ENCODE results near the gene TMEM203. TPM values are rescaled to one million over a fixed set of nuclear protein-coding genes. Genes with fewer than 3 reads are reported as not detected.

TMEM203 gene
- total RNA-seq, 1 donor from 2014 or later, result 44.9 TPM

- ATAC-seq (ENCODE audit: poor library complexity) (no peak), DNase-seq (no peak)
- intact Hi-C loops (cut with DNase I), result loop anchor here (5.0 kb wide), 1 partner anchor 38 kb away; the partner anchor contains the start of genes CYSRT1 and RNF224
Measured at GRCh38 chr9:137189297-137190295, 15.9 kb downstream of the TMEM203 start.

DNA sequence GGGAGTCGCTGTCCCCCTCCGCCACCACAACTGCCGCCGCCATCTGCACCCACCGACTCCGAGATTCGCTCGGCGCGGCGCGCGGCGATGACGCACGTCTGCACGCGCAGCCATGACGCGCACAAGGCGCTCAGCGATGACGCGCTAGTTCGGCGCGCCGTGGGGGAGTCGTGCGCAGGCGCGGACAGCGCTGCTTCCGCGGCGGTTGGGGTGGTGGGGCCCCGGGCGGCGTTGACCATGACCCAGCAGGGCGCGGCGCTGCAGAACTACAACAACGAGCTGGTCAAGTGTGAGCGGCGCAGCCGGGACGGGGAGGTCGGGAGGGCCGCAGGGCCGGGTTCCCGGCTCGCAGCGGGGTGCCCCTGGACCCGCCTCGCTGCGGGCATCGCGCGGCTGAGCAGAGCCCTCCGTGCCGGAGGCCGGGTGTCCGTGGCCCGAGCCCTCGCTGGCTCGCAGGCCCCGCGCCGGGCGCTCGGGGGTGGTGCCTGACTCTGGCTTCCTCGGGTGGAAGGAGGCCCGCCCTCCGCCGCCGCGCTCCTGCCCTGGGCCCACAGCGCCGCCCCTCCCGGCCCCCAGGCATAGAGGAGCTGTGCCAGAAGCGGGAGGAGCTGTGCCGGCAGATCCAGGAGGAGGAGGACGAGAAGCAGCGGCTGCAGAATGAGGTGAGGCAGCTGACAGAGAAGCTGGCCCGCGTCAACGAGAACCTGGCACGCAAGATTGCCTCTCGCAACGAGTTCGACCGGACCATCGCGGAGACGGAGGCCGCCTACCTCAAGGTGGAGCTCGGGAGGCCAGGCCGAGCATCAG lies 16.8 kb downstream of the TMEM203 start, which contains the start of the genes ANAPC2 and SSNA1:
Gene ANAPC2 (minus strand): TSS at position 71 of the 807 bp plus-strand sequence. CDS start 28 bp downstream, at position 43.
Gene SSNA1 (plus strand): TSS at position 187 of the 807 bp plus-strand sequence. CDS start 51 bp downstream, at position 238.
- intact Hi-C loops (cut with DNase I), result no loop called here
- ATAC-seq (ENCODE audit: poor library complexity) (peak; percentile 93), DNase-seq (peak; percentile 96)

GRCh38 chr9:137188086-137188489 lies 17.4 kb downstream of the TMEM203 start:
- no peak for DNase-seq
- intact Hi-C loops (cut with DNase I), result no loop called here
- peak; percentile 21 for ATAC-seq (ENCODE audit: poor library complexity)

DNA sequence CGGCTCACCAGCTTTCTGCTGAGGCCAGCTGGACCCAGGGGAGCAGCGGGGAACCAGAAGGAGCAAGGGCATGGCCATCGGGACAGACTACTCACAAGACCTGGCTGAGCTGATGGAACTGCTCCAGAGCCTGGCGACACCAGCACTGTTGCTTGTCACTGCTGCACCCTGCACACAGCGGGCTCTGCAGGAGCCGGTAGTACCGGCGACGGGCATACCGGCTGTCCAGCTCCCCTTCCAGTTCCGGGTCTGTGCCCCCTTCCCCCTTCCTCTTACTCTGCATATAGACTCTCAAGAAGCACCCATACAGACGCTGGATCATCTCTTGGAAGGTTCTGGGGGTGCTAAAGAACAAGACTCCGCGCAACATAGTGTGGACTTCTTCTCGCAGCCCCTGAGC lies 18.1 kb downstream of the TMEM203 start:
- ATAC-seq (ENCODE audit: poor library complexity) (no peak), DNase-seq (no peak)
- intact Hi-C loops (cut with DNase I), result no loop called here

GRCh38 chr9:137186385-137186784 lies 19.1 kb downstream of the TMEM203 start:
- intact Hi-C loops (cut with DNase I), result no loop called here
- ATAC-seq (ENCODE audit: poor library complexity), result no peak
- no peak for DNase-seq

- intact Hi-C loops (cut with DNase I), result no loop called here
- ATAC-seq (ENCODE audit: poor library complexity) (no peak), DNase-seq (no peak)
Measured at GRCh38 chr9:137185921-137186320, 19.5 kb downstream of the TMEM203 start.

DNA sequence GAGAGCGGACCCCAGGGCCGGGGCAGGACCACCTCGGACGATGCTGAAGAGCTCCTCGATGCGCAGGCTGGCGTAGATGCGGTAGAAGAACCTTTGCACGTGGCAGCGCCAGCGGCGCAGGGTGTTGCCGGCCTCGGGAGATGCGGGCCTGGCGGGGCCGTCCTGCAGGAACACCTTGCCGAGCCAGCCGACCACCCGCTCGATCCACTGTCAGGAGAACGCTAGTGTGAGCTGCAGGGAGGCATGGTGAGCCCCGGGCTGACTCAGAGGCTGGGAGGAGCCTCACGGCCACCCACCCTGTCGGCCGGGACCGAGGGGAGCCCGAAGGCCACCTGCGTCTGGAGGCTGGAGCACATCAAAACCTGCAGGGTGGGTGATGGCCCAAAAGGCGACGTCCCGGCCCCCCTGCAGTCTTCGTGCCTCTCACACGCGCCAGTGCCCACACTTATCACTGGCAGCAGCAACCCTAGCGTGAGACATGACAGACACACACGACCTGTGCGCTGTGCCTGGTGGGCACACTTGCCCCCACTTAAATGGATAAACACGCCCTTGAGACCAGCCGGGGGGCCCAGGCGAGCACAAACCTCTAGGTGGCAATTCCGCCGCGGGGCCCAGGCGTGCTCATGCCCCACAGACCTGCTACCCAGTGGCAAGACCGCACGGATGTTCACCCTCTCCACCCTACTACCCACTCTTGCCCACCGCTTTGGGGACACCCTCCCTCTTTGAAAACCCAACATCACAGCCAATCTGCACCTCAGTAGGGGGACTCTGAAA lies 20.4 kb downstream of the TMEM203 start:
- intact Hi-C loops (cut with DNase I), result no loop called here

GRCh38 chr9:137183980-137184595 lies 21.4 kb downstream of the TMEM203 start:
- DNase-seq, result no peak
- intact Hi-C loops (cut with DNase I), result no loop called here
- no peak for ATAC-seq (ENCODE audit: poor library complexity)

More for the DNA sequence above, 20.4 kb downstream of the TMEM203 start:
- ATAC-seq (ENCODE audit: poor library complexity) (no peak), DNase-seq (no peak)

DNA sequence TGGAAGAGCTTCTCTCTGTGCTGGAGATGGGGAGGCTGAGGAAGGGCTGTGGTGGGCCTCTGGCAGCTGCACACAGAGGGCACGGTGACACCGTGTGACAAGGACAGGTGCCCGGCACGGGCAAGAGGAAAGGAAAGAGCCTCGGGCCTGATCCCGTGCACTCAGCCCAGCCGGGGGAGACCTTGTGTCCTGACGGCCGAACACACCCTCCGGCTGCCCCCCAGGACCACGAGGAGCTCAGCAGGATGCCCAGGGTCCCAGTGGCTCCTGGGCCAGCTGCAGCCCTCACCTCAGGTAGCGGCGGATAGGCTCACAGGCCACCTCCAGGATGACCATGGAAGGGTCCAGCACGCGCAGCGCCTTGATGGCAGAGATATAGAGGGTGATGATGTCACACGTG lies 22.6 kb downstream of the TMEM203 start:
- intact Hi-C loops (cut with DNase I), result no loop called here

GRCh38 chr9:137181680-137182079 lies 23.8 kb downstream of the TMEM203 start:
- DNase-seq (no peak), ATAC-seq (ENCODE audit: poor library complexity) (no peak)
- intact Hi-C loops (cut with DNase I), result no loop called here

More for the DNA sequence above, 22.6 kb downstream of the TMEM203 start:
- DNase-seq, result no peak
- ATAC-seq (ENCODE audit: poor library complexity), result no peak

DNA sequence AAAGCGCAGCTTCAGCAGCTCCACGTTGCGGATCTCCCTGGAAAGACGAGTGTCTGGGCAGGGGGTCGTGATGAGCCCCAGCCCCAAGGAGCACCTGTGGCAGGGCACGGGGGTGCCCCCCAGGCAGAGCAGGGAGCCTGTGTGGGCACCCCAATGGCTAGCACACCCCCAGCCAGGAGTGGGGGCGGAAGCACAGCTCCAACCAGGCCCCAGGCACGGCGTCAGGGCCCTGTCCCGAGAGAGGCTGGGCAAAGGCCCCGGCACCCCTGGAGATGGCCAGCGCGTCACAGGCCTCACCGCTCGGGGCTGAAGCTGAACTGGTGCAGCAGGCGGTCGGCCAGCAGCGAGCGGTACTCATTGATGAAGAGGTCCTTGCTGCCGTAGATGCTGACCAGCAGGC lies 25.0 kb downstream of the TMEM203 start:
- ATAC-seq (ENCODE audit: poor library complexity) (no peak), DNase-seq (no peak)
- intact Hi-C loops (cut with DNase I), result no loop called here

GRCh38 chr9:137179761-137180160 lies 25.7 kb downstream of the TMEM203 start:
- intact Hi-C loops (cut with DNase I), result no loop called here
- ATAC-seq (ENCODE audit: poor library complexity), result no peak
- DNase-seq, result no peak

DNA sequence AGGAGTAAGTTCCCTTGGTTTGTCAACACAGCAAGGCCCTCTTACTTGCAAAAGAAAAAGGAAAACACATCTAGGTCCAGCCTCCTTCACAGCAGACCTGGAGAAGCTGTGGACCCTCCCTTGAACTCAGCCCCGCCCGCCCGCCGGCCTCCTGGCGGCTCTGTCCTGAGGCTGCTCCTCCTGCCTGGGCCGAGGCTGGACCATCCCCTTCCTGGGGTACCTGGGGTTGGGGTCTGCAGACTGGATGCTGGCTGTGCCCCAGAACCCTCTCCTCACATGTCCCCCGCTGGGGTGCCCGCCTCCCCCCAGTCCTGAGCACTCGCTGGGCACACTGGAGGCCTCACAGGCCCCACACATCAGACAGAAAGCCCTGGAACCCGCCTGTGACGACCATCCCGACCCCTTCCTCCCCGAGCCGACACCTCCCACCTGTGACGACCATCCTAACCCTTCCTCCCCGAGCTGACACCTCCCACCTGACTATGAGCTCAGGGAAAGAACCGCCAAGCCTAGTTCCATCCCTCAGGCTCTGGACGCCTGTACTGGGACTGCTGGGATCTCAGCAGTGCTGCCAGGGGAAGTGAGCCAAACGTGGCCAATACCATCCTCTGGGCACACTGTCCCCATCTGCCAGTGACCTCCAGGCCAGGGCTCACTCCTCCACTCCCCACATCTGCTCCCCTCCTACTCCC lies 26.4 kb downstream of the TMEM203 start:
- ATAC-seq (ENCODE audit: poor library complexity), result no peak
- intact Hi-C loops (cut with DNase I), result no loop called here
- DNase-seq, result no peak

DNA sequence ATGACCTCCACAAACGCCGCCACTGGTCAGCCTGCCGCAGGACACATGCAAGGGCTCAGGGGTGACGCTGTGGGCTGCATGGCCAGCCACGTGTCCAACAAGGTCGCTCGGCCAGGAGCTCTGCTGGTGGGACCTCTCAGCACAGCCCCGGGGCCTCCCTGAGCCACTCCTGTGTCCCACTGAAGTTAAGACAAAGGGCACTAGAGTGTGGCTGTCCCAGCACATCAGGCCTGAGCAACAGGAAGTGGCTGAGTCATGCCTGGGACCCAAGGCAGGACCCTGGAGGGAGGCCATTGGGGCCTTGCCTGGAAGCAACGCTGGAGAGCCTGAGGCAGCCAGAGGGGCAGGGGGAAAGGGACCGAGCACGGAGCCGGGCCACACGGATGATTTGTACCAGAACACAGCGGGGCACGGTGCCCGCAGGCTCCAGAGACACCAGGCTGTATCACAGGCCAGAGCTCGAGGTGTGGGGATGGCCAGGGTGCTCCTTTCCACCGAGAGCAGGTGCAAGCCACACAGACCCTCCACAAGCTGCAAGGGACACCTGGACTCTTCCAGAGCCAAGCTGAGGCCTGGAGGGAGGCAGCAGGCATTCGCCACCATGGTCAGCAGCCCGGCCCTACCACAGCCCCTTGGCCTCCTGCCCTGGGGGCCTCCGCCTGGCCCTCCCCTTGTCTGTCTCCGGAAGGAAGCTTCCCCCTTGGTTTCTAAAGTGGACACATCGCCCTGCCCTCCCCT lies 27.1 kb downstream of the TMEM203 start:
- ATAC-seq (ENCODE audit: poor library complexity) (no peak), DNase-seq (no peak)
- intact Hi-C loops (cut with DNase I), result no loop called here

- DNase-seq (no peak), ATAC-seq (ENCODE audit: poor library complexity) (peak; percentile 40)
- intact Hi-C loops (cut with DNase I), result no loop called here
Measured at GRCh38 chr9:137176302-137177182, 28.9 kb downstream of the TMEM203 start.
